Suprapubic skin (tissue), 4 donors: ENCODE data around the gene HAT1. TPM values are rescaled to one million over a fixed set of nuclear protein-coding genes. Genes with fewer than 3 reads are reported as not detected.

Experiments used
- DNase-seq, 2 donors: peaks; one replicate each; pipeline ENCODE4 v3.0.0-alpha.2; 2019; ENCODE audit warnings: low spot score in 2 of 2
- H3K27ac ChIP-seq: fragments of 200-600 bp; sonication (generic); one replicate; pipeline ENCODE4 v1.5.1; 2019
- H3K27me3 ChIP-seq: fragments of 200-600 bp; sonication (generic); one replicate; pipeline ENCODE4 v1.5.1; 2019
- H3K36me3 ChIP-seq: fragments of 200-600 bp; sonication (generic); one replicate; pipeline ENCODE4 v1.5.1; 2019
- H3K4me1 ChIP-seq: fragments of 200-600 bp; sonication (generic); one replicate; pipeline ENCODE4 v1.5.1; 2019
- H3K4me3 ChIP-seq: fragments of 200-600 bp; sonication (generic); one replicate; pipeline ENCODE4 v1.5.1; 2019; ENCODE audit warnings: mild to moderate bottlenecking
- H3K9me3 ChIP-seq: fragments of 200-600 bp; sonication (generic); one replicate; pipeline ENCODE4 v1.5.1; 2019
- CTCF ChIP-seq, 2 donors: fragments of 200-600 bp in 1 of 2; fragments of 450-650 bp in 1 of 2; sonication (generic) in 1 of 2; IDR thresholded peaks; one replicate each; pipeline ENCODE4 v1.5.1; 2016 to 2019; ENCODE audit warnings: antibody characterized with exemption in 2 of 2, mild to moderate bottlenecking in 1 of 2, moderate library complexity in 1 of 2
- EP300 ChIP-seq: sonication (generic); formaldehyde crosslinking; IDR thresholded peaks from one replicate; pipeline ENCODE4 v1.6.1; 2017; ENCODE audit warnings: antibody characterized with exemption
- POLR2A ChIP-seq, 2 donors: fragments of 450-650 bp; IDR thresholded peaks; one replicate each; pipeline ENCODE4 v1.6.1; 2017; ENCODE audit warnings: antibody characterized with exemption in 2 of 2, mild to moderate bottlenecking in 2 of 2, moderate library complexity in 2 of 2
- POLR2AphosphoS5 ChIP-seq, 3 donors: sonication (generic); formaldehyde crosslinking; IDR thresholded peaks; one replicate each; pipeline ENCODE4 v1.6.1; 2017; ENCODE audit warnings: antibody characterized with exemption in 3 of 3
- WGBS: methylation state at CpG from one replicate; pipeline ENCODE4 v1.1.5; 2018; 5-methylcytosine and 5-hydroxymethylcytosine counted together
- total RNA-seq, 4 donors: library from RNA; depleted of rRNA; stranded (reverse); fragments of >200 nt; gene quantifications; one replicate each; pipeline ENCODE4 v1.1.0, GENCODE V29; 2016

Gene HAT1
- total RNA-seq, 4 donors from 2014 or later: 22.0 to 24.6 (median 23.7) TPM

GRCh38 chr2:171999604-172000469 is 77.6 kb downstream of the HAT1 start, which contains the start of gene METAP1D:
Gene METAP1D (plus strand): TSS chr2:171999953. CDS start chr2:171999970, 17 bp downstream.
- H3K4me1 ChIP-seq: peaks cover 15% of the 10 kb centered on the region
- peak within 1 kb of the TSS; percentile 76 for H3K4me3 ChIP-seq
- no peak for TF ChIP-seq CTCF (IDR thresholded peaks at IDR 0.05)
- TF ChIP-seq POLR2AphosphoS5 (IDR thresholded peaks at IDR 0.05): peak in 1 of 3 donors; percentile 53
- H3K27me3 ChIP-seq: no peaks in the 10 kb centered on the region
- H3K36me3 ChIP-seq: no peaks in the 10 kb centered on the region
- H3K27ac ChIP-seq: no peak within 1 kb of the TSS
- H3K9me3 ChIP-seq: no peaks in the 10 kb centered on the region
- WGBS: under 1% methylated on average over 71 of the region's 73 CpGs
- peak; percentile 81 to 86 for DNase-seq

- TF ChIP-seq POLR2A (IDR thresholded peaks at IDR 0.05) (no peak), POLR2AphosphoS5 (IDR thresholded peaks at IDR 0.05) (no peak), CTCF (IDR thresholded peaks at IDR 0.05) (no peak), EP300 (no peak)
- peak overlapping the region; percentile 76 for H3K4me3 ChIP-seq
- DNase-seq: no peak
- no peaks in the 10 kb centered on the region for H3K27me3 ChIP-seq
- peaks cover 15% of the 10 kb centered on the region for H3K4me1 ChIP-seq
- 77% methylated on average over 13 of the region's 13 CpGs for WGBS
- no peak overlapping the region for H3K27ac ChIP-seq
- H3K9me3 ChIP-seq: no peaks in the 10 kb centered on the region
- H3K36me3 ChIP-seq: no peaks in the 10 kb centered on the region
Observed at GRCh38 chr2:172000696-172001361, 78.6 kb downstream of the HAT1 start.

- Histone ChIP-seq H3K4me3 (no peak overlapping the region), H3K27ac (no peak overlapping the region), H3K27me3 (no peaks in the 10 kb centered on the region), H3K9me3 (no peaks in the 10 kb centered on the region), H3K4me1 (no peaks in the 10 kb centered on the region), H3K36me3 (no peaks in the 10 kb centered on the region)
- no peak for TF ChIP-seq CTCF (IDR thresholded peaks at IDR 0.05)
- TF ChIP-seq EP300: no peak
- no peak for DNase-seq
- 95% methylated on average over 1 of the region's 1 CpG for WGBS
Observed at GRCh38 chr2:172007372-172007771, 85.1 kb downstream of the HAT1 start.

- no peak overlapping the region for H3K4me3 ChIP-seq
- no peaks in the 10 kb centered on the region for H3K27me3 ChIP-seq
- H3K4me1 ChIP-seq: no peaks in the 10 kb centered on the region
- WGBS: 97% methylated on average over 4 of the region's 4 CpGs
- H3K36me3 ChIP-seq: no peaks in the 10 kb centered on the region
- H3K27ac ChIP-seq: no peak overlapping the region
- TF ChIP-seq POLR2AphosphoS5 (IDR thresholded peaks at IDR 0.05) (no peak), POLR2A (IDR thresholded peaks at IDR 0.05) (no peak), EP300 (no peak), CTCF (IDR thresholded peaks at IDR 0.05) (no peak)
- H3K9me3 ChIP-seq: no peaks in the 10 kb centered on the region
- DNase-seq: no peak
Observed at GRCh38 chr2:172009823-172010222, 87.6 kb downstream of the HAT1 start.
